Measurements from ENCODE around the gene NR2C2.

NR2C2 gene

GRCh38 chr3:14935592-14936345 lies 11.6 kb upstream of the NR2C2 start:
- H3K9ac ChIP-seq (ENCODE audit: low read length in 5 of 5): no peak overlapping the region

GRCh38 chr3:14938954-14939353 lies 8.4 kb upstream of the NR2C2 start:
- peaks cover 0 to 43% (median 21%) of the 10 kb centered on the region in 5 donors for H3K36me3 ChIP-seq (ENCODE audit: control insufficient read depth in 5 of 5, insufficient read depth in 5 of 5, low read length in 5 of 5)
- H3K27ac ChIP-seq (ENCODE audit: low read depth, low read length): no peak overlapping the region
- no peaks in the 10 kb centered on the region for H3K27me3 ChIP-seq (ENCODE audit: control insufficient read depth in 5 of 5, insufficient read depth in 4 of 5, low read length in 5 of 5)
- no peaks in the 10 kb centered on the region for H3K9me3 ChIP-seq (ENCODE audit: control insufficient read depth in 5 of 5, low read length in 5 of 5)
- H3K9ac ChIP-seq (ENCODE audit: low read length in 5 of 5): no peak overlapping the region
- no peaks in the 10 kb centered on the region for H3K4me1 ChIP-seq (ENCODE audit: control insufficient read depth in 5 of 5, insufficient read depth in 5 of 5, low read length in 5 of 5)
- no peak overlapping the region for H3K4me3 ChIP-seq (ENCODE audit: low read depth in 1 of 5, low read length in 5 of 5)

More at GRCh38 chr3:14935592-14936345, 11.6 kb upstream of the NR2C2 start:
- Histone ChIP-seq H3K36me3 (ENCODE audit: control insufficient read depth in 5 of 5, insufficient read depth in 5 of 5, low read length in 5 of 5) (peaks cover 4 to 43% (median 29%) of the 10 kb centered on the region in 5 donors), H3K4me1 (ENCODE audit: control insufficient read depth in 5 of 5, insufficient read depth in 5 of 5, low read length in 5 of 5) (no peaks in the 10 kb centered on the region), H3K27ac (ENCODE audit: low read depth, low read length) (no peak overlapping the region), H3K27me3 (ENCODE audit: control insufficient read depth in 5 of 5, insufficient read depth in 4 of 5, low read length in 5 of 5) (no peaks in the 10 kb centered on the region), H3K4me3 (ENCODE audit: low read depth in 1 of 5, low read length in 5 of 5) (no peak overlapping the region), H3K9me3 (ENCODE audit: control insufficient read depth in 5 of 5, low read length in 5 of 5) (no peaks in the 10 kb centered on the region)

GRCh38 chr3:14941871-14942270 lies 5.5 kb upstream of the NR2C2 start:
- no peaks in the 10 kb centered on the region for H3K27me3 ChIP-seq (ENCODE audit: control insufficient read depth in 5 of 5, insufficient read depth in 4 of 5, low read length in 5 of 5)
- H3K4me1 ChIP-seq (ENCODE audit: control insufficient read depth in 5 of 5, insufficient read depth in 5 of 5, low read length in 5 of 5): peaks cover 8 to 19% (median 15%) of the 10 kb centered on the region in 5 donors
- H3K36me3 ChIP-seq (ENCODE audit: control insufficient read depth in 5 of 5, insufficient read depth in 5 of 5, low read length in 5 of 5): peaks cover 6 to 30% (median 18%) of the 10 kb centered on the region in 5 donors
- no peak overlapping the region for H3K9ac ChIP-seq (ENCODE audit: low read length in 5 of 5)
- no peak overlapping the region for H3K4me3 ChIP-seq (ENCODE audit: low read depth in 1 of 5, low read length in 5 of 5)
- H3K9me3 ChIP-seq (ENCODE audit: control insufficient read depth in 5 of 5, low read length in 5 of 5): no peaks in the 10 kb centered on the region
- H3K27ac ChIP-seq (ENCODE audit: low read depth, low read length): no peak overlapping the region

GRCh38 chr3:14943042-14943441 lies 4.3 kb upstream of the NR2C2 start:
- peaks cover 8 to 19% (median 17%) of the 10 kb centered on the region in 5 donors for H3K4me1 ChIP-seq (ENCODE audit: control insufficient read depth in 5 of 5, insufficient read depth in 5 of 5, low read length in 5 of 5)
- H3K9me3 ChIP-seq (ENCODE audit: control insufficient read depth in 5 of 5, low read length in 5 of 5): no peaks in the 10 kb centered on the region
- no peak overlapping the region for H3K9ac ChIP-seq (ENCODE audit: low read length in 5 of 5)
- no peak overlapping the region for H3K4me3 ChIP-seq (ENCODE audit: low read depth in 1 of 5, low read length in 5 of 5)
- no peaks in the 10 kb centered on the region for H3K27me3 ChIP-seq (ENCODE audit: control insufficient read depth in 5 of 5, insufficient read depth in 4 of 5, low read length in 5 of 5)
- peaks cover 6 to 27% (median 18%) of the 10 kb centered on the region in 5 donors for H3K36me3 ChIP-seq (ENCODE audit: control insufficient read depth in 5 of 5, insufficient read depth in 5 of 5, low read length in 5 of 5)
- no peak overlapping the region for H3K27ac ChIP-seq (ENCODE audit: low read depth, low read length)

- no peaks in the 10 kb centered on the region for H3K9me3 ChIP-seq (ENCODE audit: control insufficient read depth in 5 of 5, low read length in 5 of 5)
- peaks cover 11 to 41% (median 29%) of the 10 kb centered on the region in 5 donors for H3K4me1 ChIP-seq (ENCODE audit: control insufficient read depth in 5 of 5, insufficient read depth in 5 of 5, low read length in 5 of 5)
- peak overlapping the region; percentile 84 to 92 (median 90) for H3K9ac ChIP-seq (ENCODE audit: low read length in 5 of 5)
- peak overlapping the region; percentile 95 for H3K27ac ChIP-seq (ENCODE audit: low read depth, low read length)
- H3K27me3 ChIP-seq (ENCODE audit: control insufficient read depth in 5 of 5, insufficient read depth in 4 of 5, low read length in 5 of 5): no peaks in the 10 kb centered on the region
- H3K4me3 ChIP-seq (ENCODE audit: low read depth in 1 of 5, low read length in 5 of 5): peak overlapping the region; percentile 82 to 87 (median 85)
- H3K36me3 ChIP-seq (ENCODE audit: control insufficient read depth in 5 of 5, insufficient read depth in 5 of 5, low read length in 5 of 5): peaks cover 6 to 27% (median 18%) of the 10 kb centered on the region in 5 donors
Measured at GRCh38 chr3:14946236-14946635, 1.1 kb upstream of the NR2C2 start.

GRCh38 chr3:14946739-14947099 lies 664 bp upstream of the NR2C2 start:
- Histone ChIP-seq H3K9ac (ENCODE audit: low read length in 5 of 5) (peak overlapping the region; percentile 84 to 92 (median 90)), H3K9me3 (ENCODE audit: control insufficient read depth in 5 of 5, low read length in 5 of 5) (no peaks in the 10 kb centered on the region), H3K27ac (ENCODE audit: low read depth, low read length) (peak overlapping the region; percentile 95), H3K27me3 (ENCODE audit: control insufficient read depth in 5 of 5, insufficient read depth in 4 of 5, low read length in 5 of 5) (no peaks in the 10 kb centered on the region), H3K4me3 (ENCODE audit: low read depth in 1 of 5, low read length in 5 of 5) (peak overlapping the region; percentile 82 to 87 (median 85)), H3K4me1 (ENCODE audit: control insufficient read depth in 5 of 5, insufficient read depth in 5 of 5, low read length in 5 of 5) (peaks cover 11 to 41% (median 29%) of the 10 kb centered on the region in 5 donors), H3K36me3 (ENCODE audit: control insufficient read depth in 5 of 5, insufficient read depth in 5 of 5, low read length in 5 of 5) (peaks cover 6 to 27% (median 18%) of the 10 kb centered on the region in 5 donors)

GRCh38 chr3:14947886-14948608 lies 664 bp downstream of the NR2C2 start:
- H3K27ac ChIP-seq (ENCODE audit: low read depth, low read length): peak overlapping the region; percentile 95
- peak overlapping the region in 4 of 5 donors; percentile 68 to 96 (median 89) for H3K9ac ChIP-seq (ENCODE audit: low read length in 5 of 5)
- H3K4me3 ChIP-seq (ENCODE audit: low read depth in 1 of 5, low read length in 5 of 5): peak overlapping the region; percentile 69 to 87 (median 85)
- peaks cover 11 to 41% (median 29%) of the 10 kb centered on the region in 5 donors for H3K4me1 ChIP-seq (ENCODE audit: control insufficient read depth in 5 of 5, insufficient read depth in 5 of 5, low read length in 5 of 5)
- no peaks in the 10 kb centered on the region for H3K27me3 ChIP-seq (ENCODE audit: control insufficient read depth in 5 of 5, insufficient read depth in 4 of 5, low read length in 5 of 5)
- H3K36me3 ChIP-seq (ENCODE audit: control insufficient read depth in 5 of 5, insufficient read depth in 5 of 5, low read length in 5 of 5): peaks cover 6 to 23% (median 18%) of the 10 kb centered on the region in 5 donors
- no peaks in the 10 kb centered on the region for H3K9me3 ChIP-seq (ENCODE audit: control insufficient read depth in 5 of 5, low read length in 5 of 5)

GRCh38 chr3:14948609-14949038 lies 1.2 kb downstream of the NR2C2 start:
- Histone ChIP-seq H3K36me3 (ENCODE audit: control insufficient read depth in 5 of 5, insufficient read depth in 5 of 5, low read length in 5 of 5) (peaks cover 3 to 17% (median 13%) of the 10 kb centered on the region in 5 donors), H3K9ac (ENCODE audit: low read length in 5 of 5) (peak overlapping the region; percentile 67 to 84 (median 83)), H3K27me3 (ENCODE audit: control insufficient read depth in 5 of 5, insufficient read depth in 4 of 5, low read length in 5 of 5) (no peaks in the 10 kb centered on the region), H3K4me3 (ENCODE audit: low read depth in 1 of 5, low read length in 5 of 5) (peak overlapping the region; percentile 85 to 96 (median 90)), H3K27ac (ENCODE audit: low read depth, low read length) (peak overlapping the region; percentile 78), H3K9me3 (ENCODE audit: control insufficient read depth in 5 of 5, low read length in 5 of 5) (no peaks in the 10 kb centered on the region), H3K4me1 (ENCODE audit: control insufficient read depth in 5 of 5, insufficient read depth in 5 of 5, low read length in 5 of 5) (peaks cover 11 to 41% (median 29%) of the 10 kb centered on the region in 5 donors)

- Histone ChIP-seq H3K27ac (ENCODE audit: low read depth, low read length) (peak overlapping the region; percentile 78), H3K27me3 (ENCODE audit: control insufficient read depth in 5 of 5, insufficient read depth in 4 of 5, low read length in 5 of 5) (no peaks in the 10 kb centered on the region), H3K4me3 (ENCODE audit: low read depth in 1 of 5, low read length in 5 of 5) (peak overlapping the region; percentile 85 to 96 (median 90)), H3K9ac (ENCODE audit: low read length in 5 of 5) (peak overlapping the region; percentile 67 to 84 (median 83)), H3K4me1 (ENCODE audit: control insufficient read depth in 5 of 5, insufficient read depth in 5 of 5, low read length in 5 of 5) (peaks cover 11 to 41% (median 29%) of the 10 kb centered on the region in 5 donors), H3K9me3 (ENCODE audit: control insufficient read depth in 5 of 5, low read length in 5 of 5) (no peaks in the 10 kb centered on the region), H3K36me3 (ENCODE audit: control insufficient read depth in 5 of 5, insufficient read depth in 5 of 5, low read length in 5 of 5) (peaks cover 0 to 13% (median 8%) of the 10 kb centered on the region in 5 donors)
Measured at GRCh38 chr3:14949126-14949525, 1.7 kb downstream of the NR2C2 start.

GRCh38 chr3:14950274-14950673 lies 2.9 kb downstream of the NR2C2 start:
- H3K27me3 ChIP-seq (ENCODE audit: control insufficient read depth in 5 of 5, insufficient read depth in 4 of 5, low read length in 5 of 5): no peaks in the 10 kb centered on the region

More at GRCh38 chr3:14950274-14950673, 2.9 kb downstream of the NR2C2 start:
- H3K36me3 ChIP-seq (ENCODE audit: control insufficient read depth in 5 of 5, insufficient read depth in 5 of 5, low read length in 5 of 5): peaks cover 0 to 3% (median 3%) of the 10 kb centered on the region in 5 donors
- H3K27ac ChIP-seq (ENCODE audit: low read depth, low read length): no peak overlapping the region
- no peaks in the 10 kb centered on the region for H3K9me3 ChIP-seq (ENCODE audit: control insufficient read depth in 5 of 5, low read length in 5 of 5)
- H3K4me3 ChIP-seq (ENCODE audit: low read depth in 1 of 5, low read length in 5 of 5): no peak overlapping the region
- H3K9ac ChIP-seq (ENCODE audit: low read length in 5 of 5): no peak overlapping the region
- peaks cover 11 to 40% (median 24%) of the 10 kb centered on the region in 5 donors for H3K4me1 ChIP-seq (ENCODE audit: control insufficient read depth in 5 of 5, insufficient read depth in 5 of 5, low read length in 5 of 5)
